Naive thymus-derived CD4-positive, alpha-beta T cell (primary cell): Measurements from ENCODE around the gene DHX40. TPM values are rescaled to one million over a fixed set of nuclear protein-coding genes. Genes with fewer than 3 reads are reported as not detected.

Source experiments
- ATAC-seq: fragments of 150-1000 bp; cut with Tn5 transposase; 2 replicates; pipeline ENCODE4 v1.10.0; 2021; ENCODE audit warnings: mild to moderate bottlenecking, moderate library complexity
- CTCF ChIA-PET: fragments of 350-600 bp; sonication (Branson Sonifier 250); formaldehyde crosslinking; loops from one replicate; lab custom pipeline; 2021; ENCODE audit warnings: antibody characterized with exemption; lab: Charles Lee
- POLR2A ChIA-PET: fragments of 350-600 bp; sonication (Branson Sonifier 250); formaldehyde crosslinking; loops from one replicate; lab custom pipeline; 2021; ENCODE audit warnings: antibody characterized with exemption, inconsistent platforms; lab: Charles Lee
- DNase-seq, 9 donors: peaks; one replicate each; pipeline versions ENCODE4 v3.0.0 to v3.0.0-alpha.2; 2020 to 2022; ENCODE audit warnings: mixed read lengths in 1 of 9
- H3K27ac ChIP-seq: one replicate; pipeline ENCODE4 v1.7.0; 2013; ENCODE audit warnings: mild to moderate bottlenecking, low read depth, low read length, moderate library complexity
- H3K27me3 ChIP-seq, 2 donors: one replicate each; pipeline ENCODE4 v1.7.0; 2013; ENCODE audit warnings: low read length in 2 of 2, mild to moderate bottlenecking in 2 of 2, moderate library complexity in 2 of 2; ENCODE audit not compliant: control insufficient read depth in 2 of 2, insufficient read depth in 2 of 2
- H3K36me3 ChIP-seq, 3 experiments: 1 replicate in 2 of 3; 2 replicates in 1 of 3; pipeline ENCODE4 v1.7.0; 2013; ENCODE audit warnings: low read length in 3 of 3, mild to moderate bottlenecking in 3 of 3, moderate library complexity in 1 of 3; ENCODE audit not compliant: insufficient read depth in 3 of 3, control insufficient read depth in 2 of 3
- H3K4me1 ChIP-seq, 2 donors: one replicate each; pipeline ENCODE4 v1.7.0; 2013; ENCODE audit warnings: low read length in 2 of 2, mild to moderate bottlenecking in 2 of 2, moderate library complexity in 1 of 2; ENCODE audit not compliant: control insufficient read depth in 2 of 2, insufficient read depth in 2 of 2
- H3K4me3 ChIP-seq: 2 replicates; pipeline ENCODE4 v1.7.0; 2013; ENCODE audit warnings: mild to moderate bottlenecking, low read length
- H3K9me3 ChIP-seq, 3 experiments: 1 replicate in 2 of 3; 2 replicates in 1 of 3; pipeline ENCODE4 v1.7.0; 2013; ENCODE audit warnings: low read length in 3 of 3; ENCODE audit not compliant: control insufficient read depth in 2 of 3
- H3K27ac Mint-ChIP-seq, 9 donors: one replicate each; pipeline ENCODE4 v1.8.0; 2020 to 2022; ENCODE audit warnings: mixed read lengths in 9 of 9, mild to moderate bottlenecking in 8 of 9, moderate library complexity in 5 of 9, inconsistent platforms in 2 of 9
- H3K27me3 Mint-ChIP-seq, 5 donors: one replicate each; pipeline ENCODE4 v1.8.0; 2021 to 2022; ENCODE audit warnings: mixed read lengths in 5 of 5, mild to moderate bottlenecking in 1 of 5
- H3K36me3 Mint-ChIP-seq, 5 donors: one replicate each; pipeline ENCODE4 v1.8.0; 2020 to 2022; ENCODE audit warnings: mixed read lengths in 5 of 5, mild to moderate bottlenecking in 3 of 5, inconsistent platforms in 1 of 5
- H3K4me1 Mint-ChIP-seq, 7 donors: one replicate each; pipeline ENCODE4 v1.8.0; 2020 to 2022; ENCODE audit warnings: mixed read lengths in 7 of 7, mild to moderate bottlenecking in 3 of 7, inconsistent platforms in 1 of 7
- H3K4me3 Mint-ChIP-seq, 10 donors: one replicate each; pipeline ENCODE4 v1.8.0; 2020 to 2022; ENCODE audit warnings: mild to moderate bottlenecking in 10 of 10, mixed read lengths in 10 of 10, moderate library complexity in 6 of 10, inconsistent platforms in 2 of 10
- H3K9me3 Mint-ChIP-seq, 11 donors: one replicate each; pipeline ENCODE4 v1.8.0; 2020 to 2022; ENCODE audit warnings: mixed read lengths in 11 of 11, mild to moderate bottlenecking in 4 of 11, inconsistent platforms in 1 of 11, moderate library complexity in 1 of 11
- intact Hi-C, 2 donors: fragments of 100-400 bp; cut with micrococcal nuclease; formaldehyde crosslinking; loops; one replicate each; pipeline ENCODE4 v1.15.1; 2023
- polyA plus RNA-seq, 2 donors: library from polyadenylated mRNA; unstranded; fragments of 300-500 nt; fragmentation: Illumina TruSeq; gene quantifications; one replicate each; pipeline ENCODE4 v1.2.3, GENCODE V29; 2021
- total RNA-seq, 6 experiments: library from RNA in 5 of 6; stranded (reverse) in 5 of 6; gene quantifications; 1 replicate in 5 of 6; 2 replicates in 1 of 6; pipeline ENCODE4 v1.2.3 and lab custom pipeline; 2021 to 2026

DHX40 gene
- total and polyA plus RNA-seq, 7 experiments from 2014 or later = 21.3 to 44.9 (median 28.5) TPM

DNA sequence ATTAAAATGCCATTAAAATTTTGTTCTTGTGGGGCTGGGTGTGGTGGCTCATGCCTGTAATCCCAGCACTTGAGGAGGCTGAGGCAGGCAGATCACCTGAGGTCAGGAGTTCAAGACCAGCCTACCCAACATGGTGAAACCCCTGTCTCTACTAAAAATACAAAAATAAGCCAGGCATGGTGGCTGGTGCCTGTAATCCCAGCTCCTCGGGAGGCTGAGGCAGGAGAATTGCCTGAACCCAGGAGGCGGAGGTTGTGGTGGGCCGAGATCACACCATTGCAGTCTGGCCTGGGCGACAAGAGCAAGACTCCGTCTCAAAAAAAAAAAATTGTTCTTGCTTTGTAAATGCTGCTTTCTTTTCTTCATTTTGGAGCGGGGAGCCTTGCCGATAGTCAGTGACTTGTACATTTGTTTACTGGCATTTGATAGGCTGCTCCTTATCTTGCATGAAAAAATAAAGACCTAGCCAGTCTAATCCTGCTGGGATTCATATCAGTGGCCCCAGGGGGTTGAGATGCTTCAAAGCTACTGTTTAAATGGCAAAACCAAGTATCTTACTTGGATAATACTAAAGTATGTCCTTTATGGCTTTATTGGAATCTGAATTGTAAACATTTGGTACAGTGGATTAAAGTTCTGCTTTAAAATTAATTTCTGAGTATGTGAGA is 51.0 kb downstream of the DHX40 start:
- intact Hi-C loops = loop anchor here (5.0 to 10.0 kb wide), 4 partner anchors 221 to 1282 kb away; partner anchors contain the start of genes USP32 (in 1 of the 2) and YPEL2 (in 1 of the 2)
- H3K4me1 Mint-ChIP-seq = peaks cover 8 to 38% (median 25%) of the 10 kb centered on the region in 7 donors
- H3K36me3 Mint-ChIP-seq = peaks cover 0 to 6% (median 0%) of the 10 kb centered on the region in 5 donors
- ChIA-PET POLR2A (no interaction called here), CTCF (no interaction called here)
- H3K4me3 Mint-ChIP-seq = peak overlapping the region in 1 of 10 donors; percentile 34
- H3K4me3 ChIP-seq = no peak overlapping the region
- H3K27me3 ChIP-seq = no peaks in the 10 kb centered on the region
- ATAC-seq (no peak), DNase-seq (no peak)
- no peak overlapping the region for H3K27ac Mint-ChIP-seq
- H3K4me1 ChIP-seq = peaks cover 6 to 8% of the 10 kb centered on the region in 2 donors
- H3K36me3 ChIP-seq = peaks cover 0 to 8% (median 0%) of the 10 kb centered on the region in 3 experiments
- peaks cover 0 to 5% (median 0%) of the 10 kb centered on the region in 11 donors for H3K9me3 Mint-ChIP-seq
- no peak overlapping the region for H3K27ac ChIP-seq
- peaks cover 0 to 3% (median 0%) of the 10 kb centered on the region in 5 donors for H3K27me3 Mint-ChIP-seq
- H3K9me3 ChIP-seq = no peaks in the 10 kb centered on the region

DNA sequence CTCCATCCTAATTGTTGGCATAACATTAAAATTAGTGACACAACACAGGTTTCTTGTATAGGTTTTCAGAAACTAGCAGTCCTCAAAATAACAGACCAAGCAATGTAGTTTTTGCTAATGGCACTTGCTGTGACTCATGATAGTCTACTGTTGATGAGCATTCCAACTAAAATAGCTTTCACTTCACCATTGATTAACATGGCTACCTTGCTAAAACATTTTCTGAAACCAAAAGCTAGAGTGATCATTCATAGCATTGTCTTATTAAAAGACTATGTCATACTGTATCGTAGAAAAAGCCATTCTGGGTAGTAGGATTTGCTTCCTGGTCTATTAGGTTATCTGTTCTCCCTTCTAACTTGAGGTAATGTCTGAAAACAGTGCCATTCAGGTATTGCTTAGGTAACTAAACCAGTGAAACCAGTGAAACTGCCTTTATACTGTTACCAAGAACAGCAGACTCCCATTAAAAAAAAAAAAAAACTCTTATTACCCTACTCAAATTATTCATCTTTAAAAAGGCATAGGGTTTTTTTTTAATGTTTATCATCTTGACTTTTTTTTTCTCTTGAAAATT is 51.8 kb downstream of the DHX40 start:
- intact Hi-C loops = loop anchor here (5.0 to 10.0 kb wide), 4 partner anchors 220 to 1282 kb away; partner anchors contain the start of genes USP32 (in 1 of the 2) and YPEL2 (in 1 of the 2)
- Mint-ChIP-seq H3K36me3 (peaks cover 0 to 6% (median 0%) of the 10 kb centered on the region in 5 donors), H3K27me3 (peaks cover 0 to 3% (median 0%) of the 10 kb centered on the region in 5 donors), H3K4me3 (no peak overlapping the region), H3K4me1 (peaks cover 12 to 46% (median 33%) of the 10 kb centered on the region in 7 donors), H3K27ac (peak overlapping the region in 2 of 9 donors; percentile 98 to 99), H3K9me3 (peaks cover 0 to 5% (median 0%) of the 10 kb centered on the region in 11 donors)
- no peak for ATAC-seq
- Histone ChIP-seq H3K36me3 (peaks cover 0 to 8% (median 0%) of the 10 kb centered on the region in 3 experiments), H3K4me1 (peaks cover 12 to 17% of the 10 kb centered on the region in 2 donors), H3K27me3 (no peaks in the 10 kb centered on the region), H3K27ac (no peak overlapping the region), H3K9me3 (no peaks in the 10 kb centered on the region), H3K4me3 (no peak overlapping the region)
- POLR2A ChIA-PET = interaction anchor here (1.0 to 4.1 kb wide), 4 partner anchors 15 to 90 kb away, joined by 4 to 21 read pairs (median 12); partner anchors contain the start of genes DHX40, PTRH2 and VMP1
- CTCF ChIA-PET = no interaction called here
- DNase-seq = no peak

DNA sequence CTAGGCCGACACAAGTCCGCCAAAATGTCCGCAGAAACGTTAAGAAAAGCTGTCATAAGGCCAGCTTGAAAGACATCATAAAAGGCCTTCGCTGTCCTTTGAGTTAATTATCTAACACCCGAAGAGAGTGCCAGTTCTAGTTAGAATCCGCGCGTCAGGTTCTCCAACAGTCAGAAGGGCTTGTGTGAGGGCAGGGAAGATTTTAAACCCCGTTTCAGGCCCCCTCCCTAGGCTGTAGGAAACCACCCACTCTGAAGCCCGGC is 53.6 kb downstream of the DHX40 start:
- H3K4me3 Mint-ChIP-seq = peak overlapping the region; percentile 92 to 100 (median 96)
- Histone ChIP-seq H3K36me3 (peaks cover 0 to 8% (median 0%) of the 10 kb centered on the region in 3 experiments), H3K27me3 (no peaks in the 10 kb centered on the region), H3K4me1 (peaks cover 12 to 31% of the 10 kb centered on the region in 2 donors), H3K4me3 (peak overlapping the region; percentile 80), H3K27ac (peak overlapping the region; percentile 94), H3K9me3 (no peaks in the 10 kb centered on the region)
- peaks cover 21 to 59% (median 48%) of the 10 kb centered on the region in 7 donors for H3K4me1 Mint-ChIP-seq
- peak overlapping the region; percentile 94 to 100 (median 99) for H3K27ac Mint-ChIP-seq
- peaks cover 0 to 6% (median 2%) of the 10 kb centered on the region in 5 donors for H3K36me3 Mint-ChIP-seq
- intact Hi-C loops = loop anchor here (1.0 to 10.0 kb wide), 19 partner anchors 15 to 1284 kb away; partner anchors contain the start of genes DHX40 (in 2 of the 2), PRR11 (in 2 of the 2), PTRH2 (in 2 of the 2) and RPS6KB1 (in 2 of the 2)
- peaks cover 0 to 5% (median 0%) of the 10 kb centered on the region in 11 donors for H3K9me3 Mint-ChIP-seq
- ATAC-seq (no peak), DNase-seq (no peak)
- H3K27me3 Mint-ChIP-seq = peaks cover 0 to 3% (median 0%) of the 10 kb centered on the region in 5 donors
- POLR2A ChIA-PET = interaction anchor here (0.6 to 4.1 kb wide), 16 partner anchors 15 to 987 kb away, joined by 3 to 21 read pairs (median 4); partner anchors contain the start of genes DHX40, GDPD1, PTRH2 and RNFT1
- CTCF ChIA-PET = interaction anchor here (1.9 kb wide), 1 partner anchor 88 kb away, joined by 5 read pairs; the partner anchor contains the start of genes PTRH2 and VMP1

DNA sequence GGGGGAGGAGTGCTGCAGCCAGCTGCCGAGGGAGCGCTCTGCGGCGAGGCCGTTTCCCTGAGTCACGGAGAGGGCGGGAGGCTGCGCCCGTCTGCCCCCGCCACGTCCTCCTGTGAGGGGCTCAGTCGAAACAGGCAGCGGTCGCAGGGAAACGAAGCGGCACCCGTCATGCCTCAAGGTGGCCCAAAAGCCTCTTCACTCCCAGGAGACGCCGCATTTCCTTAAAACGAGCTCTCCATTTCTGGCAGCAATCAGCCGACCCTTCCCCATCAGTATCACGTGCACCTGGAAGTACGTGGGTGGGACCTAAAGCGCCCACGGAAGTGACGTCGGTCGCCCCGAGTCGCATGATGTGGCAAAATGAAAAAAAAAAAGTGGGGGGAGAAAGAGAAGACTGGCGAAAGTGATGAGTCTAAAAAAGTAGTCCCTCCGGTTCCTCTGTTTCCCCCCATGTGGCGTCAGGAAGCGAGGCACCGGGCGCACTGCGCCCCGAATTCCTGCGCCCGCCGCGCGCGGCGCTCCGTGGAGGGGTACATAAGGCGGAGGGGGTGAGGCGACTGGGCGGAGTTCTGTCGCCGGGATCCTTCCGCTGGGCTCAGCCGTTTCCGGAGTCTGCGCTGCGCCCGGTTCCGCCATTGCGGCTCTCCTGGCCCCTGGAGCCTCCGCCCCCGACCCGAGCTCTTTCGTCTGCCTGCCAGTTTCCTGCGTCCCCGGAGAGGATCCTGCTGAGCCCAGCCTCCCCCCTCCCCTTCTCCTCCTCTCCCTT is 54.1 kb downstream of the DHX40 start, which contains the start of gene CLTC:
TSS of gene CLTC (plus strand) at position 598 of the 766 bp plus-strand sequence. CDS start 237 bp downstream, outside the sequence.
- Histone ChIP-seq H3K4me1 (peaks cover 12 to 32% of the 10 kb centered on the region in 2 donors), H3K27me3 (no peaks in the 10 kb centered on the region), H3K27ac (peak within 1 kb of the TSS; percentile 94), H3K9me3 (no peaks in the 10 kb centered on the region), H3K36me3 (peaks cover 0 to 8% (median 0%) of the 10 kb centered on the region in 3 experiments), H3K4me3 (peak within 1 kb of the TSS; percentile 80)
- Mint-ChIP-seq H3K4me1 (peaks cover 23 to 60% (median 51%) of the 10 kb centered on the region in 7 donors), H3K4me3 (peak within 1 kb of the TSS; percentile 92 to 100 (median 96)), H3K36me3 (peaks cover 0 to 6% (median 4%) of the 10 kb centered on the region in 5 donors), H3K9me3 (peaks cover 0 to 5% (median 0%) of the 10 kb centered on the region in 11 donors), H3K27me3 (peaks cover 0 to 3% (median 0%) of the 10 kb centered on the region in 5 donors), H3K27ac (peak within 1 kb of the TSS; percentile 94 to 100 (median 99))
- ATAC-seq (peak; percentile 91), DNase-seq (peak; percentile 89 to 96 (median 95))
- POLR2A ChIA-PET = interaction anchor here (0.5 to 4.1 kb wide), 15 partner anchors 14 to 988 kb away, joined by 3 to 21 read pairs (median 4); partner anchors contain the start of genes DHX40, GDPD1, PTRH2 and RNFT1
- intact Hi-C loops = loop anchor here (1.0 to 10.0 kb wide), 21 partner anchors 15 to 1285 kb away; partner anchors contain the start of genes DHX40 (in 2 of the 2), PRR11 (in 2 of the 2), PTRH2 (in 2 of the 2) and RPS6KB1 (in 2 of the 2)
- CTCF ChIA-PET = interaction anchor here (0.6 to 1.9 kb wide), 3 partner anchors 13 to 177 kb away, joined by 3 to 5 read pairs (median 5); partner anchors contain the start of genes PTRH2 and VMP1

DNA sequence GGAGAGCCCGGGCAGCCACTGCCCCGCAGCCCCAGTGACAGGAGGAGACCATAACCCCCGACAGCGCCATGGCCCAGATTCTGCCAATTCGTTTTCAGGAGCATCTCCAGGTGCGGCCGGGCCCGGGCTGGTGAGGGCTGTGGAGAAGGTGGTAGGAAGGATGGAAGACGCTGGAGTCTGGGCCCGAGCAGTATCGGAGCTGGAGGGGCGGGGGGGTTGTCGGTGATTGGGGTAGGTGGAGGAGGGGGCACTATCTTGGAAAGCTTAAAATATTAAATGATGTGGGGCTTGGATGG is 54.6 kb downstream of the DHX40 start:
- H3K4me3 Mint-ChIP-seq = peak overlapping the region; percentile 92 to 100 (median 96)
- H3K36me3 Mint-ChIP-seq = peaks cover 0 to 6% (median 4%) of the 10 kb centered on the region in 5 donors
- Histone ChIP-seq H3K4me1 (peaks cover 12 to 33% of the 10 kb centered on the region in 2 donors), H3K9me3 (no peaks in the 10 kb centered on the region), H3K4me3 (peak overlapping the region; percentile 80), H3K27me3 (no peaks in the 10 kb centered on the region), H3K36me3 (peaks cover 0 to 8% (median 0%) of the 10 kb centered on the region in 3 experiments), H3K27ac (peak overlapping the region; percentile 94)
- POLR2A ChIA-PET = interaction anchor here (0.5 to 4.1 kb wide), 9 partner anchors 14 to 398 kb away, joined by 3 to 21 read pairs (median 11); partner anchors contain the start of genes DHX40, PTRH2, RNFT1 and RPS6KB1
- CTCF ChIA-PET = interaction anchor here (1.0 to 1.9 kb wide), 2 partner anchors 14 to 87 kb away, joined by 5 read pairs; partner anchors contain the start of genes PTRH2 and VMP1
- H3K27ac Mint-ChIP-seq = peak overlapping the region; percentile 94 to 100 (median 99)
- ATAC-seq = no peak
- peaks cover 0 to 5% (median 0%) of the 10 kb centered on the region in 11 donors for H3K9me3 Mint-ChIP-seq
- intact Hi-C loops = loop anchor here (5.0 to 10.0 kb wide), 2 partner anchors 342 to 1055 kb away; partner anchors contain the start of genes BCAS3 (in 1 of the 2) and RNFT1 (in 1 of the 2)
- H3K4me1 Mint-ChIP-seq = peaks cover 23 to 60% (median 51%) of the 10 kb centered on the region in 7 donors
- H3K27me3 Mint-ChIP-seq = peaks cover 0 to 3% (median 0%) of the 10 kb centered on the region in 5 donors
- no peak for DNase-seq
